H1 (cell line): Measurements from ENCODE around the gene AGFG1. TPM values are rescaled to one million over a fixed set of nuclear protein-coding genes. Genes with fewer than 3 reads are reported as not detected.
A peak's percentile ranks its signal among the peaks of the same experiment; 100 is the strongest.
"Not testable (repeated sequence)": the region's sequence is repeated elsewhere in the genome, so short reads cannot be mapped to it uniquely, and the experiment has no call there.

Source experiments
- CTCF ChIA-PET: fragments of 300-600 bp; sonication (Branson Sonifier 250); formaldehyde crosslinking; loops from one replicate; lab custom pipeline; 2021; ENCODE audit not compliant: partially characterized antibody; lab: Charles Lee
- POLR2A ChIA-PET: fragments of 300-600 bp; sonication (Branson Sonifier 250); formaldehyde crosslinking; loops from one replicate; lab custom pipeline; 2021; ENCODE audit warnings: inconsistent platforms; ENCODE audit not compliant: partially characterized antibody; lab: Charles Lee
- DNase-seq, 2 experiments: peaks; one replicate each; pipeline versions ENCODE4 v3.0.0 to v3.0.0-alpha.2; 2010 to 2022; ENCODE audit warnings: low spot score in 2 of 2, low read depth in 1 of 2, mixed read lengths in 1 of 2
- FAIRE-seq: peaks from 2 replicates; lab custom pipeline; 2011; peaks lifted over from hg19 to GRCh38; lab: Jason Lieb, UNC
- H2AFZ ChIP-seq: 2 replicates; pipeline ENCODE4 v1.8.1; 2012; ENCODE audit warnings: low read length, inconsistent platforms
- H2AK5ac ChIP-seq: 2 replicates; pipeline ENCODE4 v1.6.1; 2013; ENCODE audit warnings: low read depth, low read length
- H2BK120ac ChIP-seq: replicated peaks from 2 replicates; pipeline ENCODE3; 2013; ENCODE audit warnings: low read depth, low read length, inconsistent platforms
- H2BK12ac ChIP-seq: 2 replicates; pipeline ENCODE4 v1.6.1; 2013; ENCODE audit warnings: low read depth, low read length
- H2BK15ac ChIP-seq: 2 replicates; pipeline ENCODE4 v1.6.1; 2013; ENCODE audit warnings: low read length
- H2BK20ac ChIP-seq: 2 replicates; pipeline ENCODE4 v1.6.1; 2013; ENCODE audit warnings: low read length
- H2BK5ac ChIP-seq: 2 replicates; pipeline ENCODE4 v1.6.1; 2013; ENCODE audit warnings: low read depth, low read length
- H3K14ac ChIP-seq: 2 replicates; pipeline ENCODE4 v1.6.1; 2013; ENCODE audit warnings: inconsistent platforms; ENCODE audit not compliant: insufficient read length
- H3K18ac ChIP-seq: 2 replicates; pipeline ENCODE4 v1.6.1; 2013; ENCODE audit warnings: low read length; ENCODE audit errors: extremely low read depth
- H3K23ac ChIP-seq: 2 replicates; pipeline ENCODE4 v1.6.1; 2013; ENCODE audit warnings: inconsistent platforms; ENCODE audit not compliant: insufficient read length
- H3K23me2 ChIP-seq: 2 replicates; pipeline ENCODE4 v1.6.1; 2013; ENCODE audit warnings: low read depth, low read length
- H3K27ac ChIP-seq: 2 replicates; pipeline ENCODE4 v1.6.1; 2011; ENCODE audit warnings: low read depth, low read length, inconsistent platforms
- H3K27me3 ChIP-seq, 4 experiments: replicated peaks in 1 of 4; 1 replicate in 1 of 4; 2 replicates in 3 of 4; pipeline versions ENCODE4 v1.6.1 to v1.8.1; 2011 to 2013; ENCODE audit warnings: low read length in 3 of 4, mild to moderate bottlenecking in 3 of 4, inconsistent platforms in 2 of 4, mixed read lengths in 2 of 4, moderate library complexity in 1 of 4; ENCODE audit not compliant: control insufficient read depth in 3 of 4, insufficient read depth in 3 of 4; ENCODE audit errors: extremely low read depth in 1 of 4
- H3K36me3 ChIP-seq, 4 experiments: 2 replicates each; pipeline versions ENCODE4 v1.6.1 to v1.8.1; 2011 to 2013; ENCODE audit warnings: mild to moderate bottlenecking in 4 of 4, low read length in 3 of 4, moderate library complexity in 2 of 4, control low read depth in 1 of 4, inconsistent platforms in 1 of 4; ENCODE audit not compliant: insufficient read depth in 4 of 4, control insufficient read depth in 2 of 4
- H3K4ac ChIP-seq: replicated peaks from 2 replicates; pipeline ENCODE3; 2013; ENCODE audit warnings: low read length, low read depth, mixed read lengths, inconsistent platforms; ENCODE audit not compliant: insufficient read length
- H3K4me1 ChIP-seq, 4 experiments: replicated peaks in 1 of 4; 1 replicate in 1 of 4; 2 replicates in 3 of 4; pipeline versions ENCODE4 v1.6.1 to v1.8.1; 2011 to 2013; ENCODE audit warnings: low read length in 3 of 4, inconsistent platforms in 2 of 4, mixed read lengths in 1 of 4; ENCODE audit not compliant: insufficient read depth in 4 of 4, control insufficient read depth in 3 of 4
- H3K4me2 ChIP-seq, 2 experiments: 2 replicates each; pipeline versions ENCODE4 v1.6.1 to v1.8.1; 2011 to 2013; ENCODE audit warnings: low read depth in 2 of 2, low read length in 2 of 2, control low read depth in 1 of 2, inconsistent platforms in 1 of 2, mild to moderate bottlenecking in 1 of 2; ENCODE audit not compliant: insufficient read depth in 1 of 2
- H3K4me3 ChIP-seq, 4 experiments: fragments of 200-600, 300-600 bp in 1 of 4; sonication (generic), shearing (Covaris generic), sonication (Bioruptor Twin) in 1 of 4; 2 replicates each; pipeline versions ENCODE4 v1.5.1 to v1.8.1; 2011 to 2016; ENCODE audit warnings: low read length in 4 of 4, low read depth in 3 of 4, control low read depth in 2 of 4, inconsistent platforms in 2 of 4, mild to moderate bottlenecking in 2 of 4, mixed read lengths in 1 of 4, moderate library complexity in 1 of 4; ENCODE audit not compliant: insufficient read depth in 2 of 4; ENCODE audit errors: extremely low read depth in 1 of 4
- H3K56ac ChIP-seq: replicated peaks from 2 replicates; pipeline ENCODE3; 2013; ENCODE audit warnings: low read depth, mild to moderate bottlenecking, mixed read lengths, low read length, inconsistent platforms; ENCODE audit not compliant: insufficient read length
- H3K79me1 ChIP-seq: 2 replicates; pipeline ENCODE4 v1.6.1; 2013; ENCODE audit warnings: low read depth, low read length, control low read depth
- H3K79me2 ChIP-seq, 2 experiments: 2 replicates each; pipeline versions ENCODE4 v1.6.1 to v1.8.1; 2012 to 2013; ENCODE audit warnings: low read length in 2 of 2, mild to moderate bottlenecking in 2 of 2, inconsistent platforms in 1 of 2; ENCODE audit not compliant: insufficient read depth in 2 of 2, control insufficient read depth in 1 of 2
- H3K9ac ChIP-seq, 4 experiments: replicated peaks in 1 of 4; 1 replicate in 1 of 4; 2 replicates in 3 of 4; pipeline versions ENCODE4 v1.6.1 to v1.8.1; 2011 to 2013; ENCODE audit warnings: low read depth in 3 of 4, low read length in 3 of 4, control low read depth in 2 of 4, mild to moderate bottlenecking in 2 of 4, moderate library complexity in 2 of 4, inconsistent platforms in 1 of 4; ENCODE audit errors: extremely low read depth in 1 of 4
- H3K9me3 ChIP-seq, 2 experiments: 2 replicates each; pipeline versions ENCODE4 v1.6.1 to v1.8.1; 2012 to 2013; ENCODE audit warnings: mild to moderate bottlenecking in 2 of 2, moderate library complexity in 2 of 2, control low read depth in 1 of 2, inconsistent platforms in 1 of 2, low read depth in 1 of 2, low read length in 1 of 2, mixed read lengths in 1 of 2; ENCODE audit not compliant: insufficient read depth in 2 of 2
- H4K20me1 ChIP-seq, 2 experiments: replicated peaks in 1 of 2; 2 replicates each; pipeline versions ENCODE3 to v1.8.1; 2011 to 2013; ENCODE audit warnings: inconsistent platforms in 2 of 2, low read length in 2 of 2, mild to moderate bottlenecking in 1 of 2; ENCODE audit not compliant: insufficient read depth in 2 of 2, control insufficient read depth in 1 of 2
- H4K5ac ChIP-seq: 2 replicates; pipeline ENCODE4 v1.6.1; 2013; ENCODE audit warnings: low read length, low read depth, mixed read lengths, inconsistent platforms; ENCODE audit not compliant: insufficient read length
- H4K8ac ChIP-seq: 2 replicates; pipeline ENCODE4 v1.8.0; 2013; ENCODE audit warnings: mild to moderate bottlenecking, moderate library complexity, low read length, inconsistent platforms; ENCODE audit not compliant: insufficient read depth; ENCODE audit errors: extremely low read depth
- H4K91ac ChIP-seq: replicated peaks from 2 replicates; pipeline ENCODE3; 2013; ENCODE audit warnings: low read length, mixed read lengths, inconsistent platforms; ENCODE audit not compliant: insufficient read length
- WGBS, 2 experiments: shearing (Covaris generic) in 1 of 2; methylation state at CpG; one replicate each; pipeline versions ENCODE4 v1.1.6 to v1.1.7; 2013 to 2015; ENCODE audit warnings: low lambda C conversion rate in 2 of 2, mixed read lengths in 2 of 2, inconsistent platforms in 1 of 2, low coverage in 1 of 2, missing lambda C conversion rate in 1 of 2; ENCODE audit not compliant: insufficient replicate concordance in 2 of 2, insufficient coverage in 1 of 2, insufficient read length in 1 of 2; ENCODE audit errors: extremely low coverage in 1 of 2, missing lambda C conversion rate in 1 of 2; 5-methylcytosine and 5-hydroxymethylcytosine counted together
- polyA plus RNA-seq, 7 experiments: library from polyadenylated mRNA; depleted of rRNA in 3 of 7; stranded (reverse) in 5 of 7; unstranded in 2 of 7; fragments of >200 nt in 5 of 7; fragments of 200-250 nt in 2 of 7; gene quantifications; 1 replicate in 5 of 7; 2 replicates in 1 of 7; 4 replicates in 1 of 7; pipeline versions ENCODE4 v1.2.1 to v1.2.3, GENCODE V29; 2011 to 2013; ENCODE audit warnings: missing spikeins in 2 of 7, mixed read lengths in 2 of 7
- total RNA-seq: library from RNA; stranded (reverse); fragmentation: NEBNext Ultra II Directional; extraction: Animal tissue kit (Norgen Biotek cat#: 25700); gene quantifications from 2 replicates; pipeline ENCODE4 v1.2.1, GENCODE V29; 2021

Gene AGFG1
- total and polyA plus RNA-seq, 2 of the 8 experiments (the other 6 are each of a cell fraction or from before 2014, with no cell fraction given) = 102 to 147 TPM

- H4K5ac ChIP-seq, POLR2A ChIA-PET, H4K8ac ChIP-seq, H3K23ac ChIP-seq, H2BK5ac ChIP-seq, H2BK12ac ChIP-seq, H3K4me1 ChIP-seq, H2BK15ac ChIP-seq, H3K4me3 ChIP-seq, H3K9ac ChIP-seq, H3K9me3 ChIP-seq, H3K79me1 ChIP-seq, H4K91ac ChIP-seq, H2AK5ac ChIP-seq, H3K27me3 ChIP-seq, H3K56ac ChIP-seq, H3K27ac ChIP-seq, FAIRE-seq, DNase-seq, H3K14ac ChIP-seq, H3K79me2 ChIP-seq, H3K4ac ChIP-seq, H4K20me1 ChIP-seq, H2BK20ac ChIP-seq, H3K23me2 ChIP-seq, H3K36me3 ChIP-seq, H2BK120ac ChIP-seq, H3K4me2 ChIP-seq: not testable (repeated sequence)
- Histone ChIP-seq H3K18ac (peak within 1 kb of the TSS; percentile 19; the same call in 1 of the 2 replicates), H2AFZ (0 out of 2 replicates have a peak within 1 kb of the TSS, but pooled peaks have one; percentile 71)
- CTCF ChIA-PET = interaction anchor here (1.1 to 3.8 kb wide), 4 partner anchors 10 to 193 kb away, joined by 3 to 14 read pairs (median 5); no protein-coding TSS in a partner anchor
- 88% methylated on average over 14 of the region's 16 CpGs; no CpG with 5 or more reads in 1 of the 2 experiments for WGBS, 2 experiments
These were observed 127.0 kb downstream of the AGFG1 start, which contains the start of gene SCYGR2 for GRCh38 chr2:227598835-227599503. Gene SCYGR2 (plus strand): TSS chr2:227598893. CDS start chr2:227598893, 0 bp downstream.
